ENCODE data around the gene NOXA1. TPM values are rescaled to one million over a fixed set of nuclear protein-coding genes. Genes with fewer than 3 reads are reported as not detected.

Gene NOXA1
- total and polyA plus RNA-seq, 9 of the 15 experiments (the other 6 are each of a cell fraction or from before 2014, with no cell fraction given), result 0.07 to 1.2 (median 0.20) TPM; not detected in 4

- TF ChIP-seq ZNF592 (IDR thresholded peaks at IDR 0.05), result 0 out of 2 replicates have a peak, but pooled peaks have one; percentile 21
- TF ChIP-seq CHD7 (IDR thresholded peaks at IDR 0.05; ENCODE audit: low read depth, low read length), result no peak
- no peak for TF ChIP-seq ZNF551 (CRISPR knock-in tag; IDR thresholded peaks at IDR 0.05)
- peak; percentile 79 for TF ChIP-seq ZBTB33 (CRISPR knock-in tag; IDR thresholded peaks at IDR 0.05)
- TF ChIP-seq HMG20A (CRISPR knock-in tag; conservative IDR thresholded peaks at IDR 0.05), result no peak
- TF ChIP-seq KDM4B (IDR thresholded peaks at IDR 0.05; ENCODE audit: borderline replicate concordance in 2 of 2, low read depth in 1 of 2), result no peak
- TF ChIP-seq ILK (tag; IDR thresholded peaks at IDR 0.05; ENCODE audit: borderline replicate concordance, low read depth), result no peak
Observed at GRCh38 chr9:137454597-137455358, 31.6 kb downstream of the NOXA1 start (continued).
